Natural killer cell treated with Interleukin-12 subunit alpha and Interleukin-12 subunit beta and Interleukin-15 and Interleukin-18, amount 100 ng/mL, for 72 hours (primary cell): ENCODE data around the gene ZNF570. TPM values are rescaled to one million over a fixed set of nuclear protein-coding genes. Genes with fewer than 3 reads are reported as not detected.

Experiments
- ATAC-seq, 2 donors: fragments of 150-1000 bp; cut with Tn5 transposase in 1 of 2; sonication (Bioruptor Pico), chemical (Tn5 transposase) in 1 of 2; 2 replicates each; pipeline ENCODE4 v1.10.0; 2021
- DNase-seq: peaks from one replicate; pipeline ENCODE4 v3.0.0; 2022; ENCODE audit warnings: low spot score
- H3K27ac Mint-ChIP-seq, 2 donors: 1 replicate in 1 of 2; 2 replicates in 1 of 2; pipeline ENCODE4 v1.8.0; 2022; ENCODE audit warnings: mixed read lengths in 2 of 2, mild to moderate bottlenecking in 1 of 2, moderate library complexity in 1 of 2
- H3K27me3 Mint-ChIP-seq, 2 donors: 1 replicate in 1 of 2; 2 replicates in 1 of 2; pipeline ENCODE4 v1.8.0; 2022; ENCODE audit warnings: mixed read lengths in 2 of 2
- H3K36me3 Mint-ChIP-seq: one replicate; pipeline ENCODE4 v1.8.0; 2022; ENCODE audit warnings: mixed read lengths
- H3K4me1 Mint-ChIP-seq, 2 donors: 1 replicate in 1 of 2; 2 replicates in 1 of 2; pipeline ENCODE4 v1.8.0; 2022; ENCODE audit warnings: low read depth in 2 of 2, mixed read lengths in 2 of 2, mild to moderate bottlenecking in 1 of 2
- H3K4me3 Mint-ChIP-seq: one replicate; pipeline ENCODE4 v1.8.0; 2022; ENCODE audit warnings: mixed read lengths
- H3K9me3 Mint-ChIP-seq: 2 replicates; pipeline ENCODE4 v1.8.0; 2022; ENCODE audit warnings: mixed read lengths
- total RNA-seq, 2 donors: library from RNA; stranded (reverse); gene quantifications; one replicate each; pipeline ENCODE4 v1.2.3, GENCODE V29; 2022

The ZNF570 gene
- total RNA-seq, 2 donors from 2014 or later, result 3.6 to 7.1 TPM

- Mint-ChIP-seq H3K9me3 (peaks cover 10% of the 10 kb centered on the region), H3K36me3 (peaks cover 40% of the 10 kb centered on the region), H3K27ac (no peak overlapping the region), H3K4me1 (peaks cover 7 to 10% of the 10 kb centered on the region in 2 donors), H3K4me3 (no peak overlapping the region), H3K27me3 (no peaks in the 10 kb centered on the region)
- ATAC-seq (no peak), DNase-seq (no peak)
Measured at GRCh38 chr19:37511186-37511585, 42.0 kb downstream of the ZNF570 start.

- H3K27ac Mint-ChIP-seq, result no peak overlapping the region
- H3K27me3 Mint-ChIP-seq, result no peaks in the 10 kb centered on the region
- ATAC-seq (no peak), DNase-seq (no peak)
- H3K9me3 Mint-ChIP-seq, result peaks cover 10% of the 10 kb centered on the region
- peaks cover 7 to 10% of the 10 kb centered on the region in 2 donors for H3K4me1 Mint-ChIP-seq
- no peak overlapping the region for H3K4me3 Mint-ChIP-seq
- H3K36me3 Mint-ChIP-seq, result peaks cover 40% of the 10 kb centered on the region
Measured at GRCh38 chr19:37511821-37512220, 42.7 kb downstream of the ZNF570 start.

- peak; percentile 66 to 94 for ATAC-seq
- peak overlapping the region; percentile 17 to 84 for H3K27ac Mint-ChIP-seq
Measured at GRCh38 chr19:37513397-37513796, 44.2 kb downstream of the ZNF570 start.

GRCh38 chr19:37519890-37520289 is 50.7 kb downstream of the ZNF570 start:
- Mint-ChIP-seq H3K9me3 (peaks cover 3% of the 10 kb centered on the region), H3K36me3 (peaks cover 24% of the 10 kb centered on the region), H3K27me3 (no peaks in the 10 kb centered on the region), H3K4me3 (no peak overlapping the region), H3K27ac (no peak overlapping the region), H3K4me1 (peaks cover 0 to 4% of the 10 kb centered on the region in 2 donors)
- DNase-seq, result no peak
- ATAC-seq, result peak in 1 of 2 donors; percentile 40

More at GRCh38 chr19:37513397-37513796, 44.2 kb downstream of the ZNF570 start:
- DNase-seq, result peak; percentile 63
- Mint-ChIP-seq H3K27me3 (no peaks in the 10 kb centered on the region), H3K4me1 (peaks cover 7 to 10% of the 10 kb centered on the region in 2 donors), H3K9me3 (peaks cover 10% of the 10 kb centered on the region), H3K36me3 (peaks cover 40% of the 10 kb centered on the region), H3K4me3 (peak overlapping the region; percentile 18)

- peaks cover 30% of the 10 kb centered on the region for H3K9me3 Mint-ChIP-seq
- H3K27ac Mint-ChIP-seq, result no peak overlapping the region
- no peaks in the 10 kb centered on the region for H3K27me3 Mint-ChIP-seq
- no peaks in the 10 kb centered on the region for H3K4me1 Mint-ChIP-seq
- no peak overlapping the region for H3K4me3 Mint-ChIP-seq
- DNase-seq (no peak), ATAC-seq (no peak)
- peaks cover 49% of the 10 kb centered on the region for H3K36me3 Mint-ChIP-seq
Measured at GRCh38 chr19:37537391-37537947, 68.3 kb downstream of the ZNF570 start.

Other genes with a start within 250 kb of the ZNF570 start
- 1 to 10 TPM; 5.6 to 6.7 TPM for gene ZNF527, start 98.3 kb upstream of the ZNF570 start, total RNA-seq
- 1 to 10 TPM; 3.6 to 6.2 TPM for gene ZNF569, start 1.9 kb upstream of the ZNF570 start, total RNA-seq
- 1 to 10 TPM; 4.1 to 4.7 TPM for gene ZNF793, start 37.6 kb downstream of the ZNF570 start, total RNA-seq
- 1 to 10 TPM; 2.0 to 4.2 TPM for gene ZNF571, start 125.4 kb downstream of the ZNF570 start, total RNA-seq
- gene ZNF540, start 125.5 kb downstream of the ZNF570 start, total RNA-seq, result 1 to 10 TPM; 1.2 to 2.3 TPM
- gene ZFP30, start 186.1 kb downstream of the ZNF570 start, total RNA-seq, result 10 to 100 TPM in 1 of 2 donors, 1 to 10 TPM in 1; 9.7 to 16.1 TPM